ENCODE measurements around the gene GRM8. TPM values are rescaled to one million over a fixed set of nuclear protein-coding genes. Genes with fewer than 3 reads are reported as not detected.

Gene GRM8
- total RNA-seq, 1 donor from 2014 or later = 2.2 TPM

DNA sequence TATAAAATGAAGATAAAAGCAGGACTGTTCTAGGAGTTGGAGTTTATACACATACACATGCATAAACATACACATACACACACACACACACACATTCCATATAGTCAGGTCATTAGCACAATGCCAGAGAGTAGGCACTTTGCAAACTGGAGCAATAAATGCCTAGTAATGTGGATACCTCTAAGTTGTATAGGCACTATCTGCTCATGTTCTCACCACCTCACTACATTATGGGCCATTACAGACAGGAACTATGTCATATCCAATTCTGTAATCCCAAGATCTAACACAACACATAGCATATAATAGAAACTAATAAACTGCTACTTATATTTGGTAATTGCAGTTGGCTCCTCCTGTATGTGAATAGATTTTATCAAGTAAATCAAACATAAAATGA is 115.6 kb downstream of the GRM8 start:
- no peaks in the 10 kb centered on the region for H3K9me3 ChIP-seq (ENCODE audit: insufficient read depth, low read depth, low read length)
- Mint-ChIP-seq H3K36me3 (ENCODE audit: low read depth, unreplicated experiment) (no peaks in the 10 kb centered on the region), H3K4me3 (ENCODE audit: unreplicated experiment) (no peak overlapping the region), H3K27ac (ENCODE audit: unreplicated experiment) (no peak overlapping the region), H3K27me3 (ENCODE audit: low read depth, unreplicated experiment) (no peaks in the 10 kb centered on the region), H3K9me3 (ENCODE audit: unreplicated experiment) (no peaks in the 10 kb centered on the region), H3K4me1 (ENCODE audit: low read depth, unreplicated experiment) (no peaks in the 10 kb centered on the region)
- H3K4me3 ChIP-seq (ENCODE audit: insufficient read depth, low read depth, low read length) = no peak overlapping the region
- H3K4me1 ChIP-seq (ENCODE audit: insufficient read depth, low read length) = no peaks in the 10 kb centered on the region
- no peak overlapping the region for H3K27ac ChIP-seq (ENCODE audit: low read depth, low read length)
- FAIRE-seq (no peak), DNase-seq (ENCODE audit: low read depth) (no peak)
- H4K20me1 ChIP-seq (ENCODE audit: insufficient read depth, low read length) = no peaks in the 10 kb centered on the region
- H2AFZ ChIP-seq (ENCODE audit: low read depth, low read length) = no peak overlapping the region
- no peaks in the 10 kb centered on the region for H3K27me3 ChIP-seq (ENCODE audit: insufficient read depth, low read length)
- H3K79me2 ChIP-seq (ENCODE audit: insufficient read depth, low read length) = no peaks in the 10 kb centered on the region
- no peak overlapping the region for H3K4me2 ChIP-seq (ENCODE audit: low read length)
- H3K36me3 ChIP-seq (ENCODE audit: insufficient read depth, low read length) = no peaks in the 10 kb centered on the region
- no peak overlapping the region for H3K9ac ChIP-seq (ENCODE audit: low read length)
- TF ChIP-seq EZH2 (IDR thresholded peaks at IDR 0.05; ENCODE audit: insufficient read depth, low read length) = no peak
- no peak for TF ChIP-seq CTCF (IDR thresholded peaks at IDR 0.05; ENCODE audit: insufficient read depth, low read depth, low read length)

DNA sequence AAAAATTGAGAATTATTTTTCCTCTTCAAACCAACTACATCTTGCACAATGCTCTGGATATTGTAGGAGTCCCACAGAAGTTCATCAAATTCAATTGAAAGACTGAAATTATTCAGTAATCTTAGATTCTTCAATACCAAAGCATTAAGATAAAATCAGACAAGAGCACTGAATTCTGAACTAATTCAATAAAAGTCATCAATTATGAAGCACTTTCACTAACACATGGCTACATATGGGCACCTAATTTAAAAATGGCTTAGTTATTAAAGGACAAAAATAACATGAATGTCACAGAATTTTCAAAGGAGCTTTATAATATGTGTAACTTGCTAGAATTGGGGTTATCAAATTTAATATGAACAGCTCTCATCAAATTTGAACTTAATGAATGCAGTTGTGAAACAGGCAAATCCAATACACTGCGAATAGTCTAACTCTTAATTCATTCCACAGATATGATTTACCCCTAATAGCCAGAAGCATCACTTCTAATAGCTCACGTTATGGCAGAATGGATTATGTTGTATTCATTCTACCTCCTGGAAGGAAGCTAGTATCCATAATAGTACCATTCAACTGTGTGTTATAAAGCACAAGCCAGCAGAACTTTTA is 116.8 kb downstream of the GRM8 start:
- Histone ChIP-seq H3K36me3 (ENCODE audit: insufficient read depth, low read length) (no peaks in the 10 kb centered on the region), H3K4me2 (ENCODE audit: low read length) (no peak overlapping the region), H3K27ac (ENCODE audit: low read depth, low read length) (no peak overlapping the region), H3K9me3 (ENCODE audit: insufficient read depth, low read depth, low read length) (no peaks in the 10 kb centered on the region), H3K9ac (ENCODE audit: low read length) (no peak overlapping the region), H3K4me1 (ENCODE audit: insufficient read depth, low read length) (no peaks in the 10 kb centered on the region), H2AFZ (ENCODE audit: low read depth, low read length) (no peak overlapping the region), H4K20me1 (ENCODE audit: insufficient read depth, low read length) (no peaks in the 10 kb centered on the region), H3K79me2 (ENCODE audit: insufficient read depth, low read length) (no peaks in the 10 kb centered on the region), H3K27me3 (ENCODE audit: insufficient read depth, low read length) (no peaks in the 10 kb centered on the region), H3K4me3 (ENCODE audit: insufficient read depth, low read depth, low read length) (no peak overlapping the region)
- DNase-seq (ENCODE audit: low read depth) = no peak
- no peak for TF ChIP-seq CTCF (IDR thresholded peaks at IDR 0.05; ENCODE audit: insufficient read depth, low read depth, low read length)
- no peak for TF ChIP-seq EZH2 (IDR thresholded peaks at IDR 0.05; ENCODE audit: insufficient read depth, low read length)
- H3K4me3 Mint-ChIP-seq (ENCODE audit: unreplicated experiment) = no peak overlapping the region
- H3K36me3 Mint-ChIP-seq (ENCODE audit: low read depth, unreplicated experiment) = no peaks in the 10 kb centered on the region
- H3K27me3 Mint-ChIP-seq (ENCODE audit: low read depth, unreplicated experiment) = no peaks in the 10 kb centered on the region
- no peak for FAIRE-seq
- no peaks in the 10 kb centered on the region for H3K9me3 Mint-ChIP-seq (ENCODE audit: unreplicated experiment)
- no peak overlapping the region for H3K27ac Mint-ChIP-seq (ENCODE audit: unreplicated experiment)
- H3K4me1 Mint-ChIP-seq (ENCODE audit: low read depth, unreplicated experiment) = no peaks in the 10 kb centered on the region

GRCh38 chr7:127123220-127123619 is 129.5 kb downstream of the GRM8 start:
- Mint-ChIP-seq H3K27ac (ENCODE audit: unreplicated experiment) (no peak overlapping the region), H3K4me1 (ENCODE audit: low read depth, unreplicated experiment) (no peaks in the 10 kb centered on the region), H3K4me3 (ENCODE audit: unreplicated experiment) (no peak overlapping the region), H3K27me3 (ENCODE audit: low read depth, unreplicated experiment) (peaks cover 2% of the 10 kb centered on the region), H3K36me3 (ENCODE audit: low read depth, unreplicated experiment) (no peaks in the 10 kb centered on the region), H3K9me3 (ENCODE audit: unreplicated experiment) (no peaks in the 10 kb centered on the region)
- TF ChIP-seq EZH2 (IDR thresholded peaks at IDR 0.05; ENCODE audit: insufficient read depth, low read length) = no peak
- no peak for TF ChIP-seq CTCF (IDR thresholded peaks at IDR 0.05; ENCODE audit: insufficient read depth, low read depth, low read length)
- FAIRE-seq = no peak
- H3K9me3 ChIP-seq (ENCODE audit: insufficient read depth, low read depth, low read length) = no peaks in the 10 kb centered on the region
- H2AFZ ChIP-seq (ENCODE audit: low read depth, low read length) = no peak overlapping the region
- no peak overlapping the region for H3K4me2 ChIP-seq (ENCODE audit: low read length)
- DNase-seq (ENCODE audit: low read depth) = no peak
- no peak overlapping the region for H3K27ac ChIP-seq (ENCODE audit: low read depth, low read length)
- H4K20me1 ChIP-seq (ENCODE audit: insufficient read depth, low read length) = no peaks in the 10 kb centered on the region
- no peak overlapping the region for H3K9ac ChIP-seq (ENCODE audit: low read length)
- H3K79me2 ChIP-seq (ENCODE audit: insufficient read depth, low read length) = no peaks in the 10 kb centered on the region
- H3K27me3 ChIP-seq (ENCODE audit: insufficient read depth, low read length) = no peaks in the 10 kb centered on the region
- H3K4me1 ChIP-seq (ENCODE audit: insufficient read depth, low read length) = no peaks in the 10 kb centered on the region
- no peaks in the 10 kb centered on the region for H3K36me3 ChIP-seq (ENCODE audit: insufficient read depth, low read length)
- no peak overlapping the region for H3K4me3 ChIP-seq (ENCODE audit: insufficient read depth, low read depth, low read length)

Measured in astrocyte (in vitro differentiated cells and primary cell).